Suprapubic skin (tissue), 4 donors: ENCODE results near the gene LONP2.

Experiments
- CTCF ChIP-seq, 2 donors: fragments of 200-600 bp in 1 of 2; fragments of 450-650 bp in 1 of 2; sonication (generic) in 1 of 2; IDR thresholded peaks; one replicate each; pipeline ENCODE4 v1.5.1; 2016 to 2019; ENCODE audit warnings: antibody characterized with exemption in 2 of 2, mild to moderate bottlenecking in 1 of 2, moderate library complexity in 1 of 2
- EP300 ChIP-seq: sonication (generic); formaldehyde crosslinking; IDR thresholded peaks from one replicate; pipeline ENCODE4 v1.6.1; 2017; ENCODE audit warnings: antibody characterized with exemption
- POLR2A ChIP-seq, 2 donors: fragments of 450-650 bp; IDR thresholded peaks; one replicate each; pipeline ENCODE4 v1.6.1; 2017; ENCODE audit warnings: antibody characterized with exemption in 2 of 2, mild to moderate bottlenecking in 2 of 2, moderate library complexity in 2 of 2
- POLR2AphosphoS5 ChIP-seq, 3 donors: sonication (generic); formaldehyde crosslinking; IDR thresholded peaks; one replicate each; pipeline ENCODE4 v1.6.1; 2017; ENCODE audit warnings: antibody characterized with exemption in 3 of 3

- TF ChIP-seq POLR2AphosphoS5 (IDR thresholded peaks at IDR 0.05) (no peak), CTCF (IDR thresholded peaks at IDR 0.05) (no peak), POLR2A (IDR thresholded peaks at IDR 0.05) (no peak), EP300 (no peak)
These were observed 9.0 kb upstream of the LONP2 start for GRCh38 chr16:48235058-48235555.
